Endothelial cell of umbilical vein (primary cell): Measurements from ENCODE around the gene KCNMA1.

ENCODE experiments used
- CTCF ChIP-seq, 2 donors: IDR thresholded peaks; 1 replicate in 1 of 2; 2 replicates in 1 of 2; pipeline ENCODE4 v1.5.1; 2011; ENCODE audit warnings: low read length in 2 of 2, mild to moderate bottlenecking in 2 of 2, moderate library complexity in 2 of 2, control low read depth in 1 of 2, inconsistent platforms in 1 of 2, low read depth in 1 of 2; ENCODE audit not compliant: insufficient read depth in 1 of 2; ENCODE audit errors: extremely low read depth in 1 of 2
- EZH2 ChIP-seq: IDR thresholded peaks from 2 replicates; pipeline ENCODE4 v1.6.1; 2012; ENCODE audit warnings: borderline replicate concordance, low read depth, mild to moderate bottlenecking, moderate library complexity, low read length, inconsistent platforms; ENCODE audit not compliant: severe bottlenecking
- FOS ChIP-seq: IDR thresholded peaks from 2 replicates; pipeline ENCODE4 v1.6.1; 2011; ENCODE audit warnings: mild to moderate bottlenecking, low read length, moderate library complexity, borderline replicate concordance; ENCODE audit not compliant: insufficient read depth
- POLR2AphosphoS5 ChIP-seq: IDR thresholded peaks from 2 replicates; pipeline ENCODE4 v1.6.1; 2012; ENCODE audit warnings: low read depth, mild to moderate bottlenecking, control low read depth, low read length, moderate library complexity; ENCODE audit not compliant: insufficient read depth

- TF ChIP-seq CTCF (IDR thresholded peaks at IDR 0.05; ENCODE audit: extremely low read depth in 1 of 2, insufficient read depth in 1 of 2, low read depth in 1 of 2, low read length in 2 of 2) (no peak), FOS (no peak), POLR2AphosphoS5 (no peak), EZH2 (no peak)
Observed at GRCh38 chr10:77300682-77301302, 336.8 kb downstream of the KCNMA1 start.
